A549 (cell line): ENCODE measurements around the gene FANCC. TPM values are rescaled to one million over a fixed set of nuclear protein-coding genes. Genes with fewer than 3 reads are reported as not detected.
A peak's percentile ranks its signal among the peaks of the same experiment; 100 is the strongest.

Source experiments
- ATAC-seq, 2 experiments: fragments of 200-7000 bp in 1 of 2; fragments of >200 bp in 1 of 2; cut with Nextera tagmentation in 1 of 2; cut with Tn5 transposase in 1 of 2; 3 replicates each; pipeline versions ENCODE4 v1.8.0 to v1.9.1; 2018 to 2020; ENCODE audit warnings: mild to moderate bottlenecking in 1 of 2, moderate library complexity in 1 of 2
- CTCF ChIA-PET: fragments of 300-600 bp; sonication (Branson Sonifier 250); formaldehyde crosslinking; extraction: SDS; loops from one replicate; lab custom pipeline; 2021; ENCODE audit warnings: antibody characterized with exemption, inconsistent platforms; lab: Yijun Ruan, JAX
- POLR2A ChIA-PET: fragments of 350-600 bp; formaldehyde crosslinking; extraction: SDS; loops from one replicate; lab custom pipeline; 2021; ENCODE audit warnings: antibody characterized with exemption, inconsistent platforms; lab: Yijun Ruan, JAX
- DNase-seq, 2 experiments: peaks; one replicate each; pipeline versions ENCODE4 v3.0.0 to v3.0.0-alpha.2; 2011 to 2016; ENCODE audit warnings: low read depth in 1 of 2, low spot score in 1 of 2
- FAIRE-seq: peaks from 2 replicates; lab custom pipeline; 2011; peaks lifted over from hg19 to GRCh38; lab: Jason Lieb, UNC
- H3K27ac ChIP-seq, 2 experiments: fragments of >200 bp; sonication (Bioruptor Twin); formaldehyde crosslinking; 3 replicates each; pipeline ENCODE4 v1.5.1; 2016 to 2017
- H3K4me1 ChIP-seq: fragments of >200 bp; sonication (Bioruptor Twin); formaldehyde crosslinking; 3 replicates; pipeline ENCODE4 v1.6.1; 2016
- H3K4me2 ChIP-seq: fragments of >200 bp; sonication (Bioruptor Twin); formaldehyde crosslinking; 3 replicates; pipeline ENCODE4 v1.6.1; 2016
- H3K4me3 ChIP-seq: fragments of >200 bp; sonication (Bioruptor Twin); formaldehyde crosslinking; 3 replicates; pipeline ENCODE4 v1.5.1; 2016
- H3K9me3 ChIP-seq: fragments of >200 bp; sonication (Bioruptor Twin); formaldehyde crosslinking; 3 replicates; pipeline ENCODE4 v1.6.1; 2016
- BHLHE40 ChIP-seq: IDR thresholded peaks from 2 replicates; pipeline ENCODE4 v1.6.1; 2012; ENCODE audit warnings: low read depth, low read length, inconsistent platforms
- CBX8 ChIP-seq: fragments of 200-600 bp; sonication (generic); IDR thresholded peaks from 2 replicates; pipeline ENCODE4 v1.6.1; 2016
- CHD2 ChIP-seq: fragments of 150-350 bp; IDR thresholded peaks from 2 replicates; pipeline ENCODE4 v1.6.1; 2014; ENCODE audit warnings: low read length; ENCODE audit not compliant: partially characterized antibody
- EHF ChIP-seq: fragments of 250-450 bp; sonication (Bioruptor Pico); IDR thresholded peaks from 2 replicates; pipeline ENCODE4 v1.5.0; 2020; ENCODE audit warnings: mild to moderate bottlenecking
- FOSL2 ChIP-seq, 2 experiments: fragments of 450-650 bp in 1 of 2; fragments of >200 bp in 1 of 2; sonication (Bioruptor Twin) in 1 of 2; formaldehyde crosslinking; IDR thresholded peaks; 2 replicates each; pipeline versions ENCODE4 v1.5.0 to v1.6.1; 2016 to 2020; ENCODE audit warnings: mild to moderate bottlenecking in 1 of 2, moderate library complexity in 1 of 2
- FOXS1 ChIP-seq: fragments of 250-450 bp; sonication (Bioruptor Pico); IDR thresholded peaks from 2 replicates; pipeline ENCODE4 v1.5.0; 2020; ENCODE audit warnings: mild to moderate bottlenecking, moderate library complexity
- HES2 ChIP-seq: fragments of >200 bp; sonication (Bioruptor Twin); formaldehyde crosslinking; IDR thresholded peaks from 2 replicates; pipeline ENCODE4 v1.6.1; 2016
- HOXB13 ChIP-seq: fragments of 250-450 bp; sonication (Bioruptor Pico); IDR thresholded peaks from 2 replicates; pipeline ENCODE4 v1.5.0; 2020; ENCODE audit warnings: low read depth, mild to moderate bottlenecking, moderate library complexity
- HOXB5 ChIP-seq: fragments of 250-450 bp; sonication (Bioruptor Pico); IDR thresholded peaks from 2 replicates; pipeline ENCODE4 v1.5.0; 2020; ENCODE audit warnings: mild to moderate bottlenecking, moderate library complexity
- KDM1A ChIP-seq: fragments of 200-600 bp; sonication (generic); IDR thresholded peaks from 2 replicates; pipeline ENCODE4 v1.6.1; 2016; ENCODE audit warnings: low read depth, mild to moderate bottlenecking
- NR3C1 ChIP-seq: fragments of >200 bp; sonication (Bioruptor Twin); formaldehyde crosslinking; IDR thresholded peaks from 3 replicates; pipeline ENCODE4 v1.6.1; 2017
- PHF8 ChIP-seq: fragments of 200-600 bp; sonication (generic); IDR thresholded peaks from 2 replicates; pipeline ENCODE4 v1.6.1; 2016; ENCODE audit warnings: low read depth, mild to moderate bottlenecking, antibody characterized with exemption, moderate library complexity, borderline replicate concordance
- POLR2A ChIP-seq: IDR thresholded peaks from 2 replicates; pipeline ENCODE4 v1.6.1; 2012; ENCODE audit warnings: mild to moderate bottlenecking, low read length
- POLR2AphosphoS2 ChIP-seq: conservative IDR thresholded peaks from 2 replicates; pipeline ENCODE4 v1.6.1; 2012; ENCODE audit warnings: low read length, improper control_type of control experiment, inconsistent platforms
- RFX5 ChIP-seq: fragments of 450-650 bp; IDR thresholded peaks from 2 replicates; pipeline ENCODE4 v1.7.1; 2014; ENCODE audit warnings: antibody characterized with exemption, mild to moderate bottlenecking, moderate library complexity
- SMC3 ChIP-seq: fragments of >200 bp; sonication (Bioruptor Twin); formaldehyde crosslinking; IDR thresholded peaks from 3 replicates; pipeline ENCODE4 v1.6.1; 2018; ENCODE audit warnings: inconsistent platforms
- TP53 ChIP-seq: fragments of 250-450 bp; sonication (Bioruptor Pico); IDR thresholded peaks from 2 replicates; pipeline ENCODE4 v1.5.0; 2021; ENCODE audit warnings: mild to moderate bottlenecking, moderate library complexity
- ZC3H11A ChIP-seq: fragments of 450-650 bp; IDR thresholded peaks from 2 replicates; pipeline ENCODE4 v1.6.1; 2014; ENCODE audit warnings: antibody characterized with exemption, mild to moderate bottlenecking
- WGBS: methylation state at CpG from one replicate; pipeline ENCODE4 v1.1.6; 2017; ENCODE audit errors: missing lambda C conversion rate; 5-methylcytosine and 5-hydroxymethylcytosine counted together
- polyA plus RNA-seq, 4 experiments: library from polyadenylated mRNA; depleted of rRNA in 3 of 4; stranded (reverse); fragments of >200 nt; fragmentation: RNase III in 1 of 4; extraction: RNeasy Plus Mini Kit Qiagen cat#74134 plus additional on column Dnase treatment in 1 of 4; gene quantifications; 2 replicates in 3 of 4; 3 replicates in 1 of 4; pipeline ENCODE4 v1.2.3, GENCODE V29; 2011 to 2017
- TF ChIP-seq, protein P1 (sequence below): IDR thresholded peaks from 2 replicates; pipeline ENCODE4 v1.6.1; 2012
- TF ChIP-seq, protein P2 (sequence below): fragments of 250-450 bp; sonication (Bioruptor Pico); IDR thresholded peaks from 2 replicates; pipeline ENCODE4 v1.5.0; 2021; ENCODE audit warnings: mild to moderate bottlenecking, moderate library complexity, borderline replicate concordance
- TF ChIP-seq, protein P3 (sequence below): IDR thresholded peaks from 2 replicates; pipeline ENCODE4 v1.6.1; 2012
- TF ChIP-seq, protein P4 (sequence below): fragments of >200 bp; sonication (Bioruptor Twin); formaldehyde crosslinking; IDR thresholded peaks from 3 replicates; pipeline ENCODE4 v1.6.1; 2016

Gene FANCC
- polyA plus RNA-seq, 2 of the 4 experiments (the other 2 are of a cell fraction) = 13.5 to 24.9 TPM

- TF ChIP-seq CHD2 = no peak
- no peak for TF ChIP-seq ZC3H11A
- no peak for TF ChIP-seq KDM1A
- TF ChIP-seq SMC3 = no peak
- no peak for TF ChIP-seq HOXB13 (CRISPR knock-in tag)
- no peak for TF ChIP-seq POLR2A
Measured at GRCh38 chr9:95193480-95193879, 124.0 kb downstream of the FANCC start (continued).

- CTCF ChIA-PET = interaction anchor here (2.0 kb wide), 1 partner anchor 11 kb away, joined by 5 read pairs; no protein-coding TSS in a partner anchor
Measured at GRCh38 chr9:95193067-95193466, 124.4 kb downstream of the FANCC start.

DNA sequence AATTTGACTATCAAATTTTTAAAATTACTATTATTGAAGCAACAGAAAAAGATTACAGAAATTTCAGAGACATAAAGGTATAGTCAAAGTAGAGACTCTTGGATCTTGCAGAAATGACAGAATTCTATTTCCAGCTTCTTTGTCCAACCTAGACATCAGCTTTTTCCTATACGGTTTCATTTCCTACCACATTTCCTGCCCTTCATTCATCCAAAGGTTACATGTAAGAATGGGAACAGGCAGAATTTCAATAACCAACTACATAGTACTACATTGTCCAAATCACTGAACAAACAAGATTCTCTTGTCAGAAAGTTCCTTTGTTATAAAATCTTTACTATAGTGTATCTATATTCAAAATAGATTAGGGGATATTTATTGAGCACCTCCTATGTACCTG lies 124.9 kb downstream of the FANCC start:
- FAIRE-seq = no peak

More at GRCh38 chr9:95193067-95193466, 124.4 kb downstream of the FANCC start:
- DNase-seq (peak in 1 of 2 experiments; percentile 17), ATAC-seq (no peak), FAIRE-seq (no peak)
- H3K4me1 ChIP-seq = peaks cover 6% of the 10 kb centered on the region; the same call in 1 of the 3 replicates
- H3K27ac ChIP-seq = no peak overlapping the region
- H3K4me3 ChIP-seq = no peak overlapping the region
- WGBS = 83% methylated on average over 8 of the region's 8 CpGs
- no peaks in the 10 kb centered on the region for H3K9me3 ChIP-seq
- POLR2A ChIA-PET = no interaction called here
- no peak for TF ChIP-seq BHLHE40
- TF ChIP-seq HES2 = no peak
- TF ChIP-seq, protein P1, sequence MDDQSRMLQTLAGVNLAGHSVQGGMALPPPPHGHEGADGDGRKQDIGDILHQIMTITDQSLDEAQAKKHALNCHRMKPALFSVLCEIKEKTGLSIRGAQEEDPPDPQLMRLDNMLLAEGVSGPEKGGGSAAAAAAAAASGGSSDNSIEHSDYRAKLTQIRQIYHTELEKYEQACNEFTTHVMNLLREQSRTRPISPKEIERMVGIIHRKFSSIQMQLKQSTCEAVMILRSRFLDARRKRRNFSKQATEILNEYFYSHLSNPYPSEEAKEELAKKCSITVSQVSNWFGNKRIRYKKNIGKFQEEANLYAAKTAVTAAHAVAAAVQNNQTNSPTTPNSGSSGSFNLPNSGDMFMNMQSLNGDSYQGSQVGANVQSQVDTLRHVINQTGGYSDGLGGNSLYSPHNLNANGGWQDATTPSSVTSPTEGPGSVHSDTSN = no peak
- no peak for TF ChIP-seq PHF8
- TF ChIP-seq, protein P2, sequence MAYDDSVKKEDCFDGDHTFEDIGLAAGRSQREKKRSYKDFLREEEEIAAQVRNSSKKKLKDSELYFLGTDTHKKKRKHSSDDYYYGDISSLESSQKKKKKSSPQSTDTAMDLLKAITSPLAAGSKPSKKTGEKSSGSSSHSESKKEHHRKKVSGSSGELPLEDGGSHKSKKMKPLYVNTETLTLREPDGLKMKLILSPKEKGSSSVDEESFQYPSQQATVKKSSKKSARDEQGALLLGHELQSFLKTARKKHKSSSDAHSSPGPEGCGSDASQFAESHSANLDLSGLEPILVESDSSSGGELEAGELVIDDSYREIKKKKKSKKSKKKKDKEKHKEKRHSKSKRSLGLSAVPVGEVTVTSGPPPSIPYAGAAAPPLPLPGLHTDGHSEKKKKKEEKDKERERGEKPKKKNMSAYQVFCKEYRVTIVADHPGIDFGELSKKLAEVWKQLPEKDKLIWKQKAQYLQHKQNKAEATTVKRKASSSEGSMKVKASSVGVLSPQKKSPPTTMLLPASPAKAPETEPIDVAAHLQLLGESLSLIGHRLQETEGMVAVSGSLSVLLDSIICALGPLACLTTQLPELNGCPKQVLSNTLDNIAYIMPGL (CRISPR knock-in tag) = no peak
- no peak for TF ChIP-seq TP53 (CRISPR knock-in tag)
- no peak for TF ChIP-seq CBX8
- no peak for TF ChIP-seq RFX5
- no peak for TF ChIP-seq FOXS1 (CRISPR knock-in tag)
- no peak for TF ChIP-seq ZC3H11A
- TF ChIP-seq FOSL2 (IDR thresholded peaks at IDR 0.05) = no peak
- no peak for TF ChIP-seq FOSL2 (CRISPR knock-in tag; IDR thresholded peaks at IDR 0.05)
- TF ChIP-seq EHF = no peak
- TF ChIP-seq HOXB5 (CRISPR knock-in tag) = no peak
- TF ChIP-seq, all 56 proteins: peak for 0
- no peak overlapping the region for H3K4me2 ChIP-seq

More for the DNA sequence above, 124.9 kb downstream of the FANCC start:
- Histone ChIP-seq H3K4me3 (no peak overlapping the region), H3K4me1 (0 out of 3 replicates have a peak, but pooled peaks cover 2% of the 10 kb centered on the region), H3K27ac (no peak overlapping the region), H3K9me3 (no peaks in the 10 kb centered on the region), H3K4me2 (no peak overlapping the region)
- ChIA-PET POLR2A (no interaction called here), CTCF (interaction anchor here (0.6 to 2.0 kb wide), 3 partner anchors 10 to 136 kb away, joined by 3 to 5 read pairs (median 3); no protein-coding TSS in a partner anchor)
- ATAC-seq (no peak), DNase-seq (no peak)
- TF ChIP-seq POLR2A (no peak), NR3C1 (no peak), POLR2AphosphoS2 (no peak), TP53 (CRISPR knock-in tag) (no peak), ZC3H11A (no peak)
- TF ChIP-seq, protein P3, sequence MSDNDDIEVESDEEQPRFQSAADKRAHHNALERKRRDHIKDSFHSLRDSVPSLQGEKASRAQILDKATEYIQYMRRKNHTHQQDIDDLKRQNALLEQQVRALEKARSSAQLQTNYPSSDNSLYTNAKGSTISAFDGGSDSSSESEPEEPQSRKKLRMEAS = no peak
- TF ChIP-seq, protein P4, sequence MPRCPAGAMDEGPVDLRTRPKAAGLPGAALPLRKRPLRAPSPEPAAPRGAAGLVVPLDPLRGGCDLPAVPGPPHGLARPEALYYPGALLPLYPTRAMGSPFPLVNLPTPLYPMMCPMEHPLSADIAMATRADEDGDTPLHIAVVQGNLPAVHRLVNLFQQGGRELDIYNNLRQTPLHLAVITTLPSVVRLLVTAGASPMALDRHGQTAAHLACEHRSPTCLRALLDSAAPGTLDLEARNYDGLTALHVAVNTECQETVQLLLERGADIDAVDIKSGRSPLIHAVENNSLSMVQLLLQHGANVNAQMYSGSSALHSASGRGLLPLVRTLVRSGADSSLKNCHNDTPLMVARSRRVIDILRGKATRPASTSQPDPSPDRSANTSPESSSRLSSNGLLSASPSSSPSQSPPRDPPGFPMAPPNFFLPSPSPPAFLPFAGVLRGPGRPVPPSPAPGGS = no peak
- TF ChIP-seq, protein P1 = no peak
- 90% methylated on average over 1 of the region's 1 CpG for WGBS
